Measurements from ENCODE around the gene MYRFL.
"Not testable (repeated sequence)": the region's sequence is repeated elsewhere in the genome, so short reads cannot be mapped to it uniquely, and the experiment has no call there.

Gene MYRFL

GRCh38 chr12:69994086-69994485 lies 169.1 kb downstream of the MYRFL start:
- DNase-seq, result not testable (repeated sequence)

- DNase-seq, result no peak
These were observed 169.7 kb downstream of the MYRFL start for GRCh38 chr12:69994724-69995173.

- DNase-seq, result no peak
These were observed 171.2 kb downstream of the MYRFL start for GRCh38 chr12:69996241-69996640.

- DNase-seq, result no peak
These were observed 171.7 kb downstream of the MYRFL start for GRCh38 chr12:69996722-69997121.

GRCh38 chr12:69998011-69998410 lies 173.0 kb downstream of the MYRFL start:
- DNase-seq, result no peak

GRCh38 chr12:69998922-69999321 lies 173.9 kb downstream of the MYRFL start:
- DNase-seq, result no peak

- no peak for DNase-seq
These were observed 174.5 kb downstream of the MYRFL start for GRCh38 chr12:69999561-69999960.

- peak; percentile 27 for DNase-seq
These were observed 177.3 kb downstream of the MYRFL start for GRCh38 chr12:70002097-70002911.

GRCh38 chr12:70002912-70003255 lies 177.9 kb downstream of the MYRFL start:
- DNase-seq, result no peak

- no peak for DNase-seq
These were observed 181.0 kb downstream of the MYRFL start for GRCh38 chr12:70005864-70006618.

- no peak for DNase-seq
These were observed 181.6 kb downstream of the MYRFL start for GRCh38 chr12:70006619-70006973.

GRCh38 chr12:70007687-70008086 lies 182.7 kb downstream of the MYRFL start:
- peak; percentile 22 for DNase-seq
